ENCODE results near the gene ZC3H4. TPM values are rescaled to one million over a fixed set of nuclear protein-coding genes. Genes with fewer than 3 reads are reported as not detected.

The ZC3H4 gene
- total RNA-seq, 1 experiment from 2014 or later: 51.9 TPM

DNA sequence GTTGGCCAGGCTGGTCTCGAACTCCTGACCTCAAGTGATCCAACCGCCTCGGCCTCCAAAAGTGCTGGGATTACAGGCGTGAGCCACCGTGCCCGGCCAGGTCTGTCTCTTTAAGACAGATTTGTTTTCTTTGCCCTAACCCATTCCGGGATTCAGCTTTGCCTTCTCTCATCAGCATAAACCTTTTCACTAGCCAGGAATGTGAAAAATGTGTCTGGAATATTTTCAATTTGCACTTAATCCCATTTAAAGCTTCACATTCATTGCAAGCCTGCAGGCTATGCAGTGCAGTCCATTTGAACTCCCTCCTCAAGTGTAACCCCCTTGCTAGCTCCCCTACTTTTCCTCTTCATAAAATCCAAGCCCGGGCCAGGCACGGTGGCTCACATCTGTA is 64.3 kb downstream of the ZC3H4 start:
- Histone ChIP-seq H2AFZ (peak overlapping the region; percentile 88), H3K4me3 (peak overlapping the region; percentile 55), H4K20me1 (ENCODE audit: insufficient read depth) (no peaks in the 10 kb centered on the region), H3K9me3 (ENCODE audit: insufficient read depth, low read depth) (no peaks in the 10 kb centered on the region), H3F3A (ENCODE audit: insufficient read depth, low read depth) (peaks cover 6% of the 10 kb centered on the region; the same call in 1 of the 2 replicates), H3K27ac (no peak overlapping the region), H3K9me2 (ENCODE audit: insufficient read depth) (no peaks in the 10 kb centered on the region), H3K36me3 (ENCODE audit: low read depth) (no peaks in the 10 kb centered on the region), H3K4me1 (replicated peaks; ENCODE audit: insufficient read depth) (peaks cover 15% of the 10 kb centered on the region), H3K4me2 (peak overlapping the region; percentile 73), H3K27me3 (ENCODE audit: insufficient read depth, low read depth) (no peaks in the 10 kb centered on the region), H3K79me2 (ENCODE audit: low read depth) (peaks cover 7% of the 10 kb centered on the region)
- no peak for TF ChIP-seq EZH2 (IDR thresholded peaks at IDR 0.05; ENCODE audit: low read depth)
- TF ChIP-seq, protein P1, sequence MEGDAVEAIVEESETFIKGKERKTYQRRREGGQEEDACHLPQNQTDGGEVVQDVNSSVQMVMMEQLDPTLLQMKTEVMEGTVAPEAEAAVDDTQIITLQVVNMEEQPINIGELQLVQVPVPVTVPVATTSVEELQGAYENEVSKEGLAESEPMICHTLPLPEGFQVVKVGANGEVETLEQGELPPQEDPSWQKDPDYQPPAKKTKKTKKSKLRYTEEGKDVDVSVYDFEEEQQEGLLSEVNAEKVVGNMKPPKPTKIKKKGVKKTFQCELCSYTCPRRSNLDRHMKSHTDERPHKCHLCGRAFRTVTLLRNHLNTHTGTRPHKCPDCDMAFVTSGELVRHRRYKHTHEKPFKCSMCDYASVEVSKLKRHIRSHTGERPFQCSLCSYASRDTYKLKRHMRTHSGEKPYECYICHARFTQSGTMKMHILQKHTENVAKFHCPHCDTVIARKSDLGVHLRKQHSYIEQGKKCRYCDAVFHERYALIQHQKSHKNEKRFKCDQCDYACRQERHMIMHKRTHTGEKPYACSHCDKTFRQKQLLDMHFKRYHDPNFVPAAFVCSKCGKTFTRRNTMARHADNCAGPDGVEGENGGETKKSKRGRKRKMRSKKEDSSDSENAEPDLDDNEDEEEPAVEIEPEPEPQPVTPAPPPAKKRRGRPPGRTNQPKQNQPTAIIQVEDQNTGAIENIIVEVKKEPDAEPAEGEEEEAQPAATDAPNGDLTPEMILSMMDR (conservative IDR thresholded peaks at IDR 0.05): no peak
- no TSS peak for BruUV-seq (replicated peaks)
- intact Hi-C loops (cut with micrococcal nuclease; ENCODE audit: unreplicated experiment): no loop called here
- ChIA-PET POLR2A (ENCODE audit: unreplicated experiment) (interaction anchor here (0.7 to 1.0 kb wide), 4 partner anchors 9 to 117 kb away, joined by 3 to 6 read pairs (median 4); partner anchors contain the start of gene ZC3H4), CTCF (no interaction called here)
- DNase-seq: peak; percentile 39 to 77

DNA sequence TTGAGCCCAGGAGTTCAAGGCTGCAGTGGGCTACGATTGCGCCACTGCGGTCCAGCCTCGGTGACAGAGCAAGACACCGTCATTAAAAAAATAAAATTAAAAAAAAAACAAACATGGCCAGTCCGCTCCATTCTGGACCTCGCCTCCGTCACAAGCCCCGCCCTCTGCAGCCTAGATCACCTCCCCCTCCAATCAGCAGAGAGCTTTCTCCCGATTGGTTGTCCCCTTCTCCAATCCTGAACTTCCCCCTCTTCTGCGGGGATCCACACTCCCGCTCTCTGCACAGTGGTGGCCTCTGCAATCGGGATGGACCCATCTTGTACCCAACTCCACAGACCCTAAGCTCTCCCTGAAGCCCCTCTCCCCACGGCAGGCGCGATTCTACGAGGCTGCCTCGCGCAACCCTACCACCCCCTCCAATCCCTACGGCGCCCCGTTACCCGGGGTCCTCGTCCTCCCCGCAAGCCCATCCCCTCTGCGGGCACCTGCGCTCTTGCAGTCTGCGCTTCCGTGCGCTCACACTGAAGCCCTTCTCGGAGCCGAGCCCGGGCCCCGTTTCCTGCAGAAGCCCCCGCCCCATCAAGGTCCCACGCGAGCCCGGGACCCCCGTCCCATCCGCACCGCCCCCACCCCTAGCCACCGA is 65.7 kb downstream of the ZC3H4 start:
- H3K79me2 ChIP-seq (ENCODE audit: low read depth): peaks cover 7% of the 10 kb centered on the region
- no peaks in the 10 kb centered on the region for H3K36me3 ChIP-seq (ENCODE audit: low read depth)
- H2AFZ ChIP-seq: peak overlapping the region; percentile 93
- POLR2A ChIA-PET (ENCODE audit: unreplicated experiment): interaction anchor here (0.7 kb wide), 2 partner anchors 226 to 252 kb away, joined by 3 to 5 read pairs; no protein-coding TSS in a partner anchor
- H4K20me1 ChIP-seq (ENCODE audit: insufficient read depth): no peaks in the 10 kb centered on the region
- H3K4me3 ChIP-seq: peak overlapping the region; percentile 76
- intact Hi-C loops (cut with micrococcal nuclease; ENCODE audit: unreplicated experiment): no loop called here
- DNase-seq: peak; percentile 83 to 84
- H3K27me3 ChIP-seq (ENCODE audit: insufficient read depth, low read depth): no peaks in the 10 kb centered on the region
- no TSS peak for BruUV-seq (replicated peaks)
- H3K9me3 ChIP-seq (ENCODE audit: insufficient read depth, low read depth): no peaks in the 10 kb centered on the region
- no peak overlapping the region for H3K27ac ChIP-seq
- peak overlapping the region; percentile 88 for H3K4me2 ChIP-seq
- no peaks in the 10 kb centered on the region for H3K9me2 ChIP-seq (ENCODE audit: insufficient read depth)
- CTCF ChIA-PET: interaction anchor here (1.0 to 1.2 kb wide), 2 partner anchors 11 to 13 kb away, joined by 5 to 6 read pairs; no protein-coding TSS in a partner anchor
- H3K4me1 ChIP-seq (replicated peaks; ENCODE audit: insufficient read depth): peaks cover 15% of the 10 kb centered on the region
- TF ChIP-seq, protein P1 (conservative IDR thresholded peaks at IDR 0.05): no peak
- no peak for TF ChIP-seq EZH2 (IDR thresholded peaks at IDR 0.05; ENCODE audit: low read depth)
- H3F3A ChIP-seq (ENCODE audit: insufficient read depth, low read depth): peaks cover 6% of the 10 kb centered on the region; the same call in 1 of the 2 replicates

DNA sequence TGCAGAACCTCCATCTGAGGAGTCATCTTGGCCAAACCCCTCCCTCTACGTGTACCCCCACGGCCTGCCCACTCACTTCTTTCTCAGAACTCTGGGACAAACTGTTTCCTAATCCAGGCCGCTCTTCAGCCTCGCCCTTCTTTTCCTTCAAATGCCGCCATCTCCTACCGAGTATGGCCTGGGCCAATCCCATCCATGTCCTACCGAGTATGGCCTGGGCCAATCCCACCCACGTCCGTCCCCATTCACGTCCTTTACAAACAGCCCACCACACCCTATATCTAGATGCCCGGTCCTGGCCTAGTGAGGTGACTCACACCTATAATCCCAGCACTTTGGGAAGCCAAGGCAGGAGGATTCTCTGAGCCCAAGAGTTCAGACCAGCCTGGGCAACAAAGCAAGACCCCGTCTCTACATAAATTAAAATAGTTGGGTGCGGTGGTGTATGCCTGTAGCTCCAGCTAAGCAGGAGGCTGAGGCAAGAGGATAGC is 66.3 kb downstream of the ZC3H4 start:
- no peaks in the 10 kb centered on the region for H3K9me2 ChIP-seq (ENCODE audit: insufficient read depth)
- no peaks in the 10 kb centered on the region for H3K36me3 ChIP-seq (ENCODE audit: low read depth)
- peaks cover 15% of the 10 kb centered on the region for H3K4me1 ChIP-seq (replicated peaks; ENCODE audit: insufficient read depth)
- no peak overlapping the region for H3K27ac ChIP-seq
- TF ChIP-seq, protein P1 (conservative IDR thresholded peaks at IDR 0.05): no peak
- no peak for TF ChIP-seq EZH2 (IDR thresholded peaks at IDR 0.05; ENCODE audit: low read depth)
- peaks cover 6% of the 10 kb centered on the region; the same call in 1 of the 2 replicates for H3F3A ChIP-seq (ENCODE audit: insufficient read depth, low read depth)
- ChIA-PET CTCF (interaction anchor here (1.0 to 1.2 kb wide), 2 partner anchors 11 to 12 kb away, joined by 5 to 6 read pairs; no protein-coding TSS in a partner anchor), POLR2A (ENCODE audit: unreplicated experiment) (interaction anchor here (0.7 kb wide), 1 partner anchor 251 kb away, joined by 5 read pairs; no protein-coding TSS in a partner anchor)
- H3K9me3 ChIP-seq (ENCODE audit: insufficient read depth, low read depth): no peaks in the 10 kb centered on the region
- H3K27me3 ChIP-seq (ENCODE audit: insufficient read depth, low read depth): no peaks in the 10 kb centered on the region
- H3K79me2 ChIP-seq (ENCODE audit: low read depth): peaks cover 7% of the 10 kb centered on the region
- H2AFZ ChIP-seq: peak overlapping the region; percentile 93
- intact Hi-C loops (cut with micrococcal nuclease; ENCODE audit: unreplicated experiment): no loop called here
- no peak for DNase-seq
- no TSS peak for BruUV-seq (replicated peaks)
- peak overlapping the region; percentile 88 for H3K4me2 ChIP-seq
- H3K4me3 ChIP-seq: peak overlapping the region; percentile 76
- H4K20me1 ChIP-seq (ENCODE audit: insufficient read depth): no peaks in the 10 kb centered on the region

All from PC-9 (cell line).